Panc1 (cell line): ENCODE measurements around the gene ERG. TPM values are rescaled to one million over a fixed set of nuclear protein-coding genes. Genes with fewer than 3 reads are reported as not detected.

ENCODE experiments used
- ATAC-seq: fragments of 200-7000 bp; cut with Tn5 transposase; 2 replicates; pipeline ENCODE4 v1.9.1; 2020; ENCODE audit warnings: mild to moderate bottlenecking, moderate library complexity
- BruUV-seq: library from RNA; stranded (reverse); fragments of 400-500 nt; replicated peaks from 2 replicates; lab custom pipeline; 2021; lab: Mats Ljungman, UMichigan
- CTCF ChIA-PET: fragments of 300-600 bp; sonication (Branson Sonifier 250); formaldehyde crosslinking; loops from one replicate; lab custom pipeline; 2022; ENCODE audit warnings: antibody characterized with exemption; lab: Charles Lee
- POLR2A ChIA-PET: fragments of 300-600 bp; sonication (Branson Sonifier 250); formaldehyde crosslinking; loops from one replicate; lab custom pipeline; 2022; ENCODE audit warnings: antibody characterized with exemption; lab: Charles Lee
- DNase-seq: peaks from one replicate; pipeline ENCODE4 v3.0.0-alpha.2; 2010; ENCODE audit warnings: low read depth, low spot score
- H3K27ac ChIP-seq: 2 replicates; pipeline ENCODE4 v1.5.1; 2011; ENCODE audit warnings: mild to moderate bottlenecking, low read length, inconsistent platforms
- H3K27me3 ChIP-seq: fragments of 200-500 bp; sonication (Bioruptor generic); 2 replicates; pipeline ENCODE4 v1.6.0; 2014; ENCODE audit warnings: low read length, inconsistent platforms; ENCODE audit not compliant: control insufficient read depth, insufficient read depth
- H3K36me3 ChIP-seq: fragments of 200-500 bp; sonication (Bioruptor generic); 2 replicates; pipeline ENCODE4 v1.5.1; 2014; ENCODE audit warnings: inconsistent platforms, mild to moderate bottlenecking, low read length, moderate library complexity; ENCODE audit not compliant: control insufficient read depth, insufficient read depth
- H3K4me1 ChIP-seq: 2 replicates; pipeline ENCODE4 v1.5.1; 2011; ENCODE audit warnings: inconsistent platforms, mild to moderate bottlenecking, low read length, moderate library complexity; ENCODE audit not compliant: control insufficient read depth, insufficient read depth
- H3K4me3 ChIP-seq, 2 experiments: 2 replicates each; pipeline ENCODE4 v1.5.1; 2011 to 2012; ENCODE audit warnings: low read depth in 2 of 2, low read length in 2 of 2, mild to moderate bottlenecking in 2 of 2, inconsistent platforms in 1 of 2, moderate library complexity in 1 of 2
- H3K9me3 ChIP-seq: fragments of 200-500 bp; sonication (Bioruptor generic); 2 replicates; pipeline ENCODE4 v1.5.1; 2014; ENCODE audit warnings: low read depth, mild to moderate bottlenecking, inconsistent platforms, low read length, moderate library complexity; ENCODE audit not compliant: control insufficient read depth, insufficient read depth
- POLR2AphosphoS5 ChIP-seq: IDR thresholded peaks from 2 replicates; pipeline ENCODE4 v1.6.1; 2012; ENCODE audit warnings: mild to moderate bottlenecking, low read depth, low read length, moderate library complexity
- SIN3A ChIP-seq: IDR thresholded peaks from 2 replicates; pipeline ENCODE4 v1.6.1; 2012; ENCODE audit warnings: low read depth, mild to moderate bottlenecking, low read length, moderate library complexity, borderline replicate concordance; ENCODE audit not compliant: insufficient read depth
- TCF7L2 ChIP-seq: IDR thresholded peaks from 2 replicates; pipeline ENCODE4 v1.6.1; 2011; ENCODE audit warnings: mild to moderate bottlenecking, low read depth, low read length, inconsistent platforms
- in situ Hi-C: cut with HindIII; loops from 2 replicates; pipeline ENCODE4 v1.10.0; 2016; ENCODE audit warnings: low sequenced_read_pairs, low pct_unique_long_range_greater_than_20kb
- intact Hi-C: fragments of 100-400 bp; cut with micrococcal nuclease; formaldehyde crosslinking; loops from one replicate; pipeline ENCODE4 v1.10.0; 2022; ENCODE audit not compliant: unreplicated experiment
- total RNA-seq: library from RNA; stranded (reverse); gene quantifications from one replicate; pipeline ENCODE4 v1.2.1, GENCODE V29; 2021; ENCODE audit not compliant: unreplicated experiment
- TF ChIP-seq, protein P1 (sequence below): fragments of 450-650 bp; IDR thresholded peaks from 2 replicates; pipeline ENCODE4 v1.5.1; 2017; ENCODE audit warnings: mild to moderate bottlenecking
- TF ChIP-seq, protein P2 (sequence below), 2 experiments: IDR thresholded peaks; 2 replicates each; pipeline ENCODE4 v1.6.1; 2011 to 2012; ENCODE audit warnings: low read depth in 2 of 2, control low read depth in 1 of 2, low read length in 1 of 2, mild to moderate bottlenecking in 1 of 2, moderate library complexity in 1 of 2; ENCODE audit not compliant: insufficient read depth in 1 of 2

Gene ERG
- total RNA-seq, 1 experiment from 2014 or later: 0.49 TPM

DNA sequence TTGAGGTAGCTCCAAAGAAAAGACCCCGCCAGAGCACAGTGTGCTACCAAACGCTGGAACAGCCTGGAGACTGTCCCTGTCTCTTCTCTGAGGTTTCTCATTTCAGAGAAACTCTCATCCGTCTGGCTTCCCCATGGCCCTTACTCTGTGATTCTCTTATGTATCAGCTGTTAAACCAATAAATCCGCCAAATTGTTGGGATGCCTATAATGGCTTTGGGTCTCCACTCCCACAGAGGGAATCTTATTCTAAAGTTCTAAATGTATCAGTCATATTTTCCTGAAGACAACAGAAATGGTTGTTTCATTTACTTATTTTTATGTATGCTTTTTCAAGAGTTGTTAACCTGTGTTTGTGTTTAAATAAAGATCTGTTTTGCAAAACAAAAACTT lies 4.0 kb downstream of the ERG start:
- H3K36me3 ChIP-seq: no peaks in the 10 kb centered on the region
- no TSS peak for BruUV-seq
- DNase-seq (no peak), ATAC-seq (no peak)
- no peaks in the 10 kb centered on the region for H3K27me3 ChIP-seq
- peaks cover 3% of the 10 kb centered on the region; the same call in 1 of the 2 replicates for H3K4me1 ChIP-seq
- no peak overlapping the region for H3K4me3 ChIP-seq
- TF ChIP-seq, protein P1, sequence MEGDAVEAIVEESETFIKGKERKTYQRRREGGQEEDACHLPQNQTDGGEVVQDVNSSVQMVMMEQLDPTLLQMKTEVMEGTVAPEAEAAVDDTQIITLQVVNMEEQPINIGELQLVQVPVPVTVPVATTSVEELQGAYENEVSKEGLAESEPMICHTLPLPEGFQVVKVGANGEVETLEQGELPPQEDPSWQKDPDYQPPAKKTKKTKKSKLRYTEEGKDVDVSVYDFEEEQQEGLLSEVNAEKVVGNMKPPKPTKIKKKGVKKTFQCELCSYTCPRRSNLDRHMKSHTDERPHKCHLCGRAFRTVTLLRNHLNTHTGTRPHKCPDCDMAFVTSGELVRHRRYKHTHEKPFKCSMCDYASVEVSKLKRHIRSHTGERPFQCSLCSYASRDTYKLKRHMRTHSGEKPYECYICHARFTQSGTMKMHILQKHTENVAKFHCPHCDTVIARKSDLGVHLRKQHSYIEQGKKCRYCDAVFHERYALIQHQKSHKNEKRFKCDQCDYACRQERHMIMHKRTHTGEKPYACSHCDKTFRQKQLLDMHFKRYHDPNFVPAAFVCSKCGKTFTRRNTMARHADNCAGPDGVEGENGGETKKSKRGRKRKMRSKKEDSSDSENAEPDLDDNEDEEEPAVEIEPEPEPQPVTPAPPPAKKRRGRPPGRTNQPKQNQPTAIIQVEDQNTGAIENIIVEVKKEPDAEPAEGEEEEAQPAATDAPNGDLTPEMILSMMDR: no peak
- TF ChIP-seq POLR2AphosphoS5 (no peak), TCF7L2 (no peak), SIN3A (no peak)
- TF ChIP-seq, protein P2, sequence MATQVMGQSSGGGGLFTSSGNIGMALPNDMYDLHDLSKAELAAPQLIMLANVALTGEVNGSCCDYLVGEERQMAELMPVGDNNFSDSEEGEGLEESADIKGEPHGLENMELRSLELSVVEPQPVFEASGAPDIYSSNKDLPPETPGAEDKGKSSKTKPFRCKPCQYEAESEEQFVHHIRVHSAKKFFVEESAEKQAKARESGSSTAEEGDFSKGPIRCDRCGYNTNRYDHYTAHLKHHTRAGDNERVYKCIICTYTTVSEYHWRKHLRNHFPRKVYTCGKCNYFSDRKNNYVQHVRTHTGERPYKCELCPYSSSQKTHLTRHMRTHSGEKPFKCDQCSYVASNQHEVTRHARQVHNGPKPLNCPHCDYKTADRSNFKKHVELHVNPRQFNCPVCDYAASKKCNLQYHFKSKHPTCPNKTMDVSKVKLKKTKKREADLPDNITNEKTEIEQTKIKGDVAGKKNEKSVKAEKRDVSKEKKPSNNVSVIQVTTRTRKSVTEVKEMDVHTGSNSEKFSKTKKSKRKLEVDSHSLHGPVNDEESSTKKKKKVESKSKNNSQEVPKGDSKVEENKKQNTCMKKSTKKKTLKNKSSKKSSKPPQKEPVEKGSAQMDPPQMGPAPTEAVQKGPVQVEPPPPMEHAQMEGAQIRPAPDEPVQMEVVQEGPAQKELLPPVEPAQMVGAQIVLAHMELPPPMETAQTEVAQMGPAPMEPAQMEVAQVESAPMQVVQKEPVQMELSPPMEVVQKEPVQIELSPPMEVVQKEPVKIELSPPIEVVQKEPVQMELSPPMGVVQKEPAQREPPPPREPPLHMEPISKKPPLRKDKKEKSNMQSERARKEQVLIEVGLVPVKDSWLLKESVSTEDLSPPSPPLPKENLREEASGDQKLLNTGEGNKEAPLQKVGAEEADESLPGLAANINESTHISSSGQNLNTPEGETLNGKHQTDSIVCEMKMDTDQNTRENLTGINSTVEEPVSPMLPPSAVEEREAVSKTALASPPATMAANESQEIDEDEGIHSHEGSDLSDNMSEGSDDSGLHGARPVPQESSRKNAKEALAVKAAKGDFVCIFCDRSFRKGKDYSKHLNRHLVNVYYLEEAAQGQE (IDR thresholded peaks at IDR 0.05; ENCODE audit: insufficient read depth in 1 of 2, low read depth in 2 of 2, low read length in 1 of 2): no peak
- in situ Hi-C loops: no loop called here
- intact Hi-C loops: no loop called here
- ChIA-PET POLR2A (interaction anchor here (0.6 kb wide), 1 partner anchor 415 kb away, joined by 3 read pairs; no protein-coding TSS in a partner anchor), CTCF (no interaction called here)
- H3K9me3 ChIP-seq: no peaks in the 10 kb centered on the region
- H3K27ac ChIP-seq: no peak overlapping the region

DNA sequence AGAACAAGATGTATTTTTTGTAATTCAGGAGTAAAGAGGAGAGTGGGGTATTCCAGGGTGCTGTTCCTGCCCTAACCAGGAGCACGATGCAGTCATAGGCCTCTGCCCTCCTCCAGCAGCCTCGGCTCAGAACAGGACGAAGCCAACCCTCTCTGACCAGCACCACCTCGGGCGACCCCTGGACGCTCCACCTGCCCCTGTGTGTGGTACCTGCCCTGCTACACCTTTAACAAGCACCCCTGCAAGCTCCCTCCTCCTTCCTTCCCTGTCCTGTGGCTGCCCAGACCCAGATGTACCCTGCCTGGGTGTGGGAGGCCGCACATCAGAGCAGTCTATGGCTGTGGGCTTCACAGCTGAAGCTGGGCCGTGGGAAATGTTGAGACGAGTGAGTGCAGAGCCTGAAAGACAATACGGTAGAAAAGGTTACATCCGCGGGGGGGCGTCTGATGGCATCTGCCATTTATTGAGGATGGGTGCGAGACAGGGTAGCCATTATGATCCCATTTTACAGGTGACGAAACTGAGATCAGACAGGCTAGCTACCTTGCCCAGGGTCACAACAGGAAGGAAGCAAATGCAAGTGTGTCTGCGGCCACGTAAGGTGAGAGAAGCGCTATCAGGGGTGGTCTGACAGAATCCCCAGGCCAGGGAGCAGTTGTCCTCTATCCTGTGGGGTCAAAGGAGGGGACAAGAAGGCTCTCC lies 4.6 kb downstream of the ERG start:
- ChIA-PET POLR2A (no interaction called here), CTCF (no interaction called here)
- DNase-seq (no peak), ATAC-seq (no peak)
- in situ Hi-C loops (no loop called here), intact Hi-C loops (no loop called here)
- Histone ChIP-seq H3K36me3 (no peaks in the 10 kb centered on the region), H3K9me3 (no peaks in the 10 kb centered on the region), H3K27ac (no peak overlapping the region), H3K4me1 (peaks cover 3% of the 10 kb centered on the region; the same call in 1 of the 2 replicates), H3K4me3 (no peak overlapping the region), H3K27me3 (no peaks in the 10 kb centered on the region)
- no TSS peak for BruUV-seq
- TF ChIP-seq TCF7L2: no peak
- TF ChIP-seq, protein P1: no peak
